ENCODE data around the gene MTG2. TPM values are rescaled to one million over a fixed set of nuclear protein-coding genes. Genes with fewer than 3 reads are reported as not detected.

The MTG2 gene
- total and polyA plus RNA-seq, 2 of the 8 experiments (the other 6 are each of a cell fraction or from before 2014, with no cell fraction given) = 14.4 to 22.8 TPM

- Histone ChIP-seq H4K20me1 (replicated peaks in 1 of 2; ENCODE audit: control insufficient read depth in 1 of 2, insufficient read depth in 2 of 2, low read length in 2 of 2) (peaks cover 29 to 64% of the 10 kb centered on the region in 2 experiments), H2BK12ac (ENCODE audit: low read depth, low read length) (no peak overlapping the region), H3K27ac (ENCODE audit: low read depth, low read length) (no peak overlapping the region), H3K56ac (replicated peaks; ENCODE audit: insufficient read length, low read depth, low read length) (no peak overlapping the region), H3K79me2 (ENCODE audit: control insufficient read depth in 1 of 2, insufficient read depth in 2 of 2, low read length in 2 of 2) (peaks cover 17 to 40% of the 10 kb centered on the region in 2 experiments), H3K18ac (ENCODE audit: extremely low read depth, low read length) (no peak overlapping the region), H3K4me2 (ENCODE audit: insufficient read depth in 1 of 2, low read depth in 2 of 2, low read length in 2 of 2) (no peak overlapping the region), H3K9ac (replicated peaks in 1 of 4; ENCODE audit: extremely low read depth in 1 of 4, low read depth in 3 of 4, low read length in 3 of 4) (no peak overlapping the region), H4K91ac (replicated peaks; ENCODE audit: insufficient read length, low read length) (no peak overlapping the region), H2BK120ac (replicated peaks; ENCODE audit: low read depth, low read length) (no peak overlapping the region), H3K14ac (ENCODE audit: insufficient read length) (no peak overlapping the region), H2BK15ac (ENCODE audit: low read length) (no peak overlapping the region), H2AK5ac (ENCODE audit: low read depth, low read length) (no peak overlapping the region), H3K4me3 (ENCODE audit: extremely low read depth in 1 of 4, insufficient read depth in 2 of 4, low read depth in 3 of 4, low read length in 4 of 4) (no peak overlapping the region), H3K9me3 (ENCODE audit: insufficient read depth in 2 of 2, low read depth in 1 of 2, low read length in 1 of 2) (no peaks in the 10 kb centered on the region), H2AFZ (ENCODE audit: low read length) (no peak overlapping the region), H2BK5ac (ENCODE audit: low read depth, low read length) (no peak overlapping the region), H3K4ac (replicated peaks; ENCODE audit: insufficient read length, low read depth, low read length) (no peak overlapping the region), H3K79me1 (ENCODE audit: low read depth, low read length) (peaks cover 4% of the 10 kb centered on the region), H4K5ac (ENCODE audit: insufficient read length, low read depth, low read length) (no peak overlapping the region), H3K4me1 (replicated peaks in 1 of 4; ENCODE audit: control insufficient read depth in 3 of 4, insufficient read depth in 4 of 4, low read length in 3 of 4) (peaks cover 0 to 7% (median 2%) of the 10 kb centered on the region in 4 experiments; a peak in 3 of 7 replicates), H2BK20ac (ENCODE audit: low read length) (no peak overlapping the region), H3K23me2 (ENCODE audit: low read depth, low read length) (no peaks in the 10 kb centered on the region; the same call in 1 of the 2 replicates), H3K36me3 (ENCODE audit: control insufficient read depth in 2 of 4, insufficient read depth in 4 of 4, low read length in 3 of 4) (peaks cover 46 to 84% (median 68%) of the 10 kb centered on the region in 4 experiments), H4K8ac (ENCODE audit: extremely low read depth, insufficient read depth, low read length) (no peak overlapping the region), H3K27me3 (replicated peaks in 1 of 4; ENCODE audit: control insufficient read depth in 3 of 4, extremely low read depth in 1 of 4, insufficient read depth in 3 of 4, low read length in 3 of 4) (no peaks in the 10 kb centered on the region), H3K23ac (ENCODE audit: insufficient read length) (no peak overlapping the region)
- ChIA-PET POLR2A (ENCODE audit: partially characterized antibody) (interaction anchor here (1.2 to 5.6 kb wide), 4 partner anchors 10 to 71 kb away, joined by 3 to 62 read pairs (median 42); partner anchors contain the start of genes LSM14B and TAF4), CTCF (ENCODE audit: partially characterized antibody) (interaction anchor here (1.0 to 5.3 kb wide), 15 partner anchors 8 to 128 kb away, joined by 3 to 57 read pairs (median 6); no protein-coding TSS in a partner anchor)
- 81% methylated on average over 6 of the region's 6 CpGs; no CpG with 5 or more reads in 1 of the 2 experiments for WGBS, 2 experiments (ENCODE audit: extremely low coverage in 1 of 2, insufficient coverage in 1 of 2, insufficient read length in 1 of 2, insufficient replicate concordance in 2 of 2, low coverage in 1 of 2, low lambda C conversion rate in 2 of 2, missing lambda C conversion rate in 1 of 2)
- FAIRE-seq = no peak
- DNase-seq (ENCODE audit: low read depth in 1 of 2, low spot score in 2 of 2) = no peak
- TF ChIP-seq FOSL1 (IDR thresholded peaks at IDR 0.05; ENCODE audit: insufficient read depth, low read depth, low read length) = no peak
- no peak for TF ChIP-seq EP300 (IDR thresholded peaks at IDR 0.05; ENCODE audit: borderline replicate concordance in 1 of 2, low read depth in 2 of 2, low read length in 2 of 2)
- TF ChIP-seq BRCA1 (IDR thresholded peaks at IDR 0.05; ENCODE audit: low read depth, low read length) = no peak
- no peak for TF ChIP-seq CBX5 (IDR thresholded peaks at IDR 0.05; ENCODE audit: low read depth, low read length)
- no peak for TF ChIP-seq CTBP2 (IDR thresholded peaks at IDR 0.05; ENCODE audit: borderline replicate concordance, insufficient read depth, insufficient read length, low read length)
- no peak for TF ChIP-seq RXRA (IDR thresholded peaks at IDR 0.05; ENCODE audit: insufficient read depth, low read depth, low read length)
- TF ChIP-seq TAF7 (optimal IDR thresholded peaks at IDR 0.05; ENCODE audit: borderline replicate concordance, low read depth, low read length) = no peak
- no peak for TF ChIP-seq SP1 (IDR thresholded peaks at IDR 0.05; ENCODE audit: low read depth, low read length)
- no peak for TF ChIP-seq POLR2AphosphoS5 (IDR thresholded peaks at IDR 0.05; ENCODE audit: low read depth, low read length)
- no peak for TF ChIP-seq RBBP5 (IDR thresholded peaks at IDR 0.05; ENCODE audit: borderline replicate concordance, low read depth, low read length)
- TF ChIP-seq BACH1 (IDR thresholded peaks at IDR 0.05; ENCODE audit: low read length) = no peak
- no peak for TF ChIP-seq TAF1 (IDR thresholded peaks at IDR 0.05; ENCODE audit: low read depth, low read length)
- no peak for TF ChIP-seq ATF3 (IDR thresholded peaks at IDR 0.05; ENCODE audit: insufficient read depth, low read depth, low read length)
- TF ChIP-seq SP4 (IDR thresholded peaks at IDR 0.05; ENCODE audit: low read length) = no peak
Measured at GRCh38 chr20:62137092-62137384, 45.8 kb upstream of the MTG2 start.
